K562 (cell line): Measurements from ENCODE around the gene MAN1A1. TPM values are rescaled to one million over a fixed set of nuclear protein-coding genes. Genes with fewer than 3 reads are reported as not detected.

Experiments used
- ATAC-seq: fragments of 200-7000 bp; cut with Tn5 transposase; 3 replicates; pipeline ENCODE4 v1.9.1; 2020; ENCODE audit warnings: moderate library complexity
- BruUV-seq: library from RNA; stranded (reverse); fragments of 400-500 nt; replicated peaks from 2 replicates; lab custom pipeline; 2021; lab: Mats Ljungman, UMichigan
- CTCF ChIA-PET: fragments of 300-600 bp; formaldehyde crosslinking; extraction: SDS; loops from one replicate; lab custom pipeline; 2021; ENCODE audit warnings: low intra/inter-chr PET ratio; lab: Yijun Ruan, JAX
- POLR2A ChIA-PET: fragments of 300-600, 350-650 bp; sonication (Branson Sonifier 250); formaldehyde crosslinking; extraction: SDS; loops from one replicate; lab custom pipeline; 2021; ENCODE audit warnings: antibody characterized with exemption, inconsistent platforms; lab: Yijun Ruan, JAX
- DNase-seq, 4 experiments: peaks; one replicate each; pipeline versions ENCODE4 v3.0.0 to v3.0.0-alpha.2; 2011 to 2018; ENCODE audit warnings: low spot score in 3 of 4, mixed read lengths in 3 of 4; ENCODE audit errors: extremely low read depth in 1 of 4
- FAIRE-seq: peaks from 2 replicates; lab custom pipeline; 2011; peaks lifted over from hg19 to GRCh38; lab: Jason Lieb, UNC
- H2AFZ ChIP-seq: 2 replicates; pipeline ENCODE4 v1.6.0; 2011; ENCODE audit warnings: low read depth, low read length, control low read depth, inconsistent platforms
- H3K27ac ChIP-seq: fragments of 200-600 bp; 3 replicates; pipeline ENCODE4 v1.8.0; 2011; ENCODE audit warnings: low read depth, mild to moderate bottlenecking, control low read depth, inconsistent platforms, low read length, moderate library complexity, mixed read lengths; ENCODE audit errors: extremely low read depth
- H3K27me3 ChIP-seq, 2 experiments: fragments of 300-600 bp in 1 of 2; 2 replicates in 1 of 2; 3 replicates in 1 of 2; pipeline versions ENCODE4 v1.6.0 to v1.8.0; 2011; ENCODE audit warnings: inconsistent platforms in 2 of 2, low read length in 2 of 2, mild to moderate bottlenecking in 1 of 2, mixed read lengths in 1 of 2, moderate library complexity in 1 of 2; ENCODE audit not compliant: control insufficient read depth in 2 of 2, insufficient read depth in 2 of 2
- H3K36me3 ChIP-seq: fragments of 300-600 bp; 3 replicates; pipeline ENCODE4 v1.8.0; 2011; ENCODE audit warnings: mild to moderate bottlenecking, low read length, inconsistent platforms; ENCODE audit not compliant: control insufficient read depth, insufficient read depth
- H3K4me1 ChIP-seq, 2 experiments: fragments of 200-600 bp in 1 of 2; replicated peaks in 1 of 2; 2 replicates in 1 of 2; 3 replicates in 1 of 2; pipeline versions ENCODE4 v1.5.1 to v1.8.0; 2011; ENCODE audit warnings: inconsistent platforms in 2 of 2, low read length in 2 of 2, mild to moderate bottlenecking in 1 of 2, mixed read lengths in 1 of 2, moderate library complexity in 1 of 2; ENCODE audit not compliant: control insufficient read depth in 2 of 2, insufficient read depth in 2 of 2
- H3K4me2 ChIP-seq: 2 replicates; pipeline ENCODE4 v1.6.1; 2011; ENCODE audit warnings: low read length, control low read depth, inconsistent platforms, mixed read lengths; ENCODE audit not compliant: insufficient read depth
- H3K4me3 ChIP-seq: fragments of 200-600 bp; sonication (generic), shearing (Covaris generic); 2 replicates; pipeline ENCODE4 v1.5.1; 2016; ENCODE audit warnings: control low read depth, inconsistent platforms
- H3K79me2 ChIP-seq: fragments of 200-600 bp; 3 replicates; pipeline ENCODE4 v1.8.0; 2011; ENCODE audit warnings: low read length, inconsistent platforms; ENCODE audit not compliant: control insufficient read depth, insufficient read depth
- H3K9ac ChIP-seq, 2 experiments: 2 replicates each; pipeline versions ENCODE4 v1.6.0 to v1.6.1; 2011; ENCODE audit warnings: low read depth in 2 of 2, low read length in 2 of 2, control low read depth in 1 of 2, inconsistent platforms in 1 of 2, mild to moderate bottlenecking in 1 of 2, mixed read lengths in 1 of 2; ENCODE audit not compliant: insufficient read depth in 1 of 2
- H3K9me1 ChIP-seq: one replicate; pipeline ENCODE4 v1.6.0; 2011; ENCODE audit warnings: inconsistent platforms, mild to moderate bottlenecking, low read length, moderate library complexity; ENCODE audit not compliant: control insufficient read depth, insufficient read depth
- H3K9me3 ChIP-seq: replicated peaks from 2 replicates; pipeline ENCODE4 v1.5.1; 2011; ENCODE audit warnings: low read depth, low read length, inconsistent platforms; ENCODE audit not compliant: control insufficient read depth, insufficient read depth
- H4K20me1 ChIP-seq: replicated peaks from 2 replicates; pipeline ENCODE4 v1.6.1; 2011; ENCODE audit warnings: low read length, inconsistent platforms, mixed read lengths; ENCODE audit not compliant: control insufficient read depth, insufficient read depth
- MYBL2 ChIP-seq, 2 experiments: fragments of 450-650 bp in 1 of 2; sonication (generic) in 1 of 2; formaldehyde crosslinking in 1 of 2; IDR thresholded peaks; 2 replicates each; pipeline versions ENCODE4 v1.6.1 to v1.8.1; 2017 to 2022; ENCODE audit warnings: borderline replicate concordance in 1 of 2, inconsistent platforms in 1 of 2, low read depth in 1 of 2, mild to moderate bottlenecking in 1 of 2, missing genetic modification reagents in 1 of 2, moderate library complexity in 1 of 2
- NCOA2 ChIP-seq, 2 experiments: fragments of 450-650 bp; IDR thresholded peaks; 2 replicates each; pipeline ENCODE4 v1.6.1; 2018; ENCODE audit warnings: mild to moderate bottlenecking in 2 of 2, moderate library complexity in 1 of 2; ENCODE audit not compliant: partially characterized antibody in 2 of 2
- SLC30A9 ChIP-seq: fragments of 250-450 bp; sonication (Bioruptor Pico); IDR thresholded peaks from 2 replicates; pipeline ENCODE4 v1.8.0; 2022; ENCODE audit warnings: mild to moderate bottlenecking, moderate library complexity
- TAF7 ChIP-seq: fragments of 450-650 bp; IDR thresholded peaks from 2 replicates; pipeline ENCODE4 v1.6.1; 2016; ENCODE audit warnings: missing genetic modification characterization, missing compliant biosample characterization
- ZBTB17 ChIP-seq: fragments of 450-650 bp; formaldehyde crosslinking; IDR thresholded peaks from 2 replicates; pipeline ENCODE4 v1.4.0; 2020; ENCODE audit warnings: mild to moderate bottlenecking
- whole genome bisulfite sequencing: fragments of 100-300 bp; shearing (Covaris generic); methylation state at CpG from one replicate; pipeline ENCODE4 v1.1.6; 2016; ENCODE audit warnings: low coverage, mixed read lengths; ENCODE audit not compliant: insufficient coverage; ENCODE audit errors: missing lambda C conversion rate; 5-methylcytosine and 5-hydroxymethylcytosine counted together
- in situ Hi-C: fragments of 300-500 bp; cut with MboI; formaldehyde crosslinking; loops from 4 replicates; pipeline ENCODE4 v1.15.0; 2018; ENCODE audit warnings: inconsistent platforms, mixed read lengths
- intact Hi-C: fragments of 100-400 bp; cut with micrococcal nuclease; formaldehyde crosslinking; loops from 2 replicates; pipeline ENCODE4 v1.14.2; 2022
- polyA plus RNA-seq, 8 experiments: library from polyadenylated mRNA; depleted of rRNA in 4 of 8; stranded (reverse) in 5 of 8; unstranded in 3 of 8; fragments of >200 nt; fragmentation: Nextera tagmentation in 2 of 8; fragmentation: Illumina TruSeq in 1 of 8; extraction: Ambion mirVana in 2 of 8; extraction: Trizol in 1 of 8; gene quantifications; 2 replicates each; pipeline versions ENCODE4 v1.2.1 to v1.2.3, GENCODE V29; 2011 to 2014; ENCODE audit warnings: inconsistent platforms in 1 of 8, missing spikeins in 1 of 8
- total RNA-seq, 7 experiments: library from RNA; depleted of rRNA in 6 of 7; stranded (reverse); fragments of >200 nt in 6 of 7; fragmentation: Illumina TruSeq in 2 of 7; extraction: Trizol in 2 of 7; gene quantifications; 2 replicates each; pipeline versions ENCODE4 v1.2.1 to v1.2.3, GENCODE V29; 2011 to 2021; ENCODE audit warnings: low replicate concordance in 1 of 7
- TF ChIP-seq, protein P1 (sequence below): fragments of 450-650 bp; formaldehyde crosslinking; IDR thresholded peaks from 2 replicates; pipeline ENCODE4 v1.4.0; 2020; ENCODE audit warnings: mild to moderate bottlenecking, mixed read lengths

MAN1A1 gene
- total and polyA plus RNA-seq, 9 of the 15 experiments (the other 6 are each of a cell fraction or from before 2014, with no cell fraction given), result 24.5 to 78.4 (median 59.7) TPM

DNA sequence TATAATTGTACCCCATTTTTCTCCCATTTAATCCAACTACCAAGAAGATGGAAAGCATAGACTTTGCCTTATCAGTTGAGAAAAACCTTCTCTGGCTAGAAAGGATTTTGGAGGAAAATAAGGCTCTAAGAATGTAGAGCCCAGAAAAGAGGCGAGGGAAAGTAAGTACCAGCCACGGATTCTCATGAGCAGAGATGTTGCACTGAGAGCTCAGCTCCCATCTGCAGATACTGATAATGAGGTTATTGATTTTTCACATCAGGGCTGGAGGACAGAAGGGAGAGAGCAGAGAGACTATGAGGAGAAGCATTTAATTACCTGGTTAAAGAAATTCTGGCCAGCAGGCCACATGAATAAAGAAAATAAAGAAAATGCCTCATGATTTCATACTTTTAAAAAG is 166.7 kb downstream of the MAN1A1 start (continued):
- TF ChIP-seq, protein P1, sequence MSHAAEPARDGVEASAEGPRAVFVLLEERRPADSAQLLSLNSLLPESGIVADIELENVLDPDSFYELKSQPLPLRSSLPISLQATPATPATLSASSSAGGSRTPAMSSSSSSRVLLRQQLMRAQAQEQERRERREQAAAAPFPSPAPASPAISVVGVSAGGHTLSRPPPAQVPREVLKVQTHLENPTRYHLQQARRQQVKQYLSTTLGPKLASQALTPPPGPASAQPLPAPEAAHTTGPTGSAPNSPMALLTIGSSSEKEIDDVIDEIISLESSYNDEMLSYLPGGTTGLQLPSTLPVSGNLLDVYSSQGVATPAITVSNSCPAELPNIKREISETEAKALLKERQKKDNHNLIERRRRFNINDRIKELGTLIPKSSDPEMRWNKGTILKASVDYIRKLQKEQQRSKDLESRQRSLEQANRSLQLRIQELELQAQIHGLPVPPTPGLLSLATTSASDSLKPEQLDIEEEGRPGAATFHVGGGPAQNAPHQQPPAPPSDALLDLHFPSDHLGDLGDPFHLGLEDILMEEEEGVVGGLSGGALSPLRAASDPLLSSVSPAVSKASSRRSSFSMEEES, result no peak

DNA sequence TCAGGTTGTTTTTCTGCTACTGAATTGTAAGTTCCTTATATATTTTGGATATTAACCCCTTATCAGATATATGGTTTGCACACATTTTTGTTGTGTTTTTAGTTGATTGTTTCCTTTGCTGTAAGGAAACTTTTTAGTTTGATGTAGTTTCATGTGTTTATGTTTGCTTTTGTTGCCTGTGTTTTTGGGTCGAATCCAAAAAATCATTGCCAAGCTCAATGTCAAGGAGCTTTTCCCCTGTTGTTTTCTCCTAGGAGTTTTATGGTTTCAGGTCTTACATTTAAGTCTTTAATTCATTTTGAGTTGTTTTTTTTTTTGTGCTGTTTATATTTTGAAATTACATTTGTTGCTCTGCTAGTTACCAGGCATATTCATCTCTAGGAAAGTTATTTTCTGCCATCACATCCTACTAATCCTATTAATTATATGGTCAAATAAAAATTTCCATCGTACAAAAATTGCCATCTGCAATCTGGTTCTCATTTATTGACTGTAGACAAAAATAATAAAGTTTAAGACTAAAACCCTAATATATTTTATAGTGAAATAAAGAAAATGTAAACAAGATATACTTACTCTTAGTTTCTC is 167.3 kb downstream of the MAN1A1 start:
- Histone ChIP-seq H3K9me1 (no peaks in the 10 kb centered on the region), H3K9ac (no peak overlapping the region), H3K27me3 (no peaks in the 10 kb centered on the region), H3K4me3 (no peak overlapping the region), H3K79me2 (no peaks in the 10 kb centered on the region; the same call in 2 of the 3 replicates), H3K27ac (no peak overlapping the region), H2AFZ (no peak overlapping the region), H3K4me1 (no peaks in the 10 kb centered on the region), H3K9me3 (no peaks in the 10 kb centered on the region), H3K36me3 (peaks cover 98% of the 10 kb centered on the region), H3K4me2 (no peak overlapping the region), H4K20me1 (no peaks in the 10 kb centered on the region)
- TF ChIP-seq TAF7 (tag) (no peak), ZBTB17 (CRISPR knock-in tag) (no peak), MYBL2 (IDR thresholded peaks at IDR 0.05; ENCODE audit: low read depth) (no peak), MYBL2 (CRISPR knock-in tag; IDR thresholded peaks at IDR 0.05; ENCODE audit: borderline replicate concordance) (no peak), SLC30A9 (CRISPR knock-in tag) (no peak), NCOA2 (IDR thresholded peaks at IDR 0.05; ENCODE audit: partially characterized antibody in 2 of 2) (no peak)
- FAIRE-seq, result no peak
- DNase-seq, result no peak
- no peak for ATAC-seq
- POLR2A ChIA-PET, result interaction anchor here (1.1 to 1.4 kb wide), 2 partner anchors 9 to 10 kb away, joined by 4 to 5 read pairs; no protein-coding TSS in a partner anchor
- BruUV-seq, result no TSS peak
- in situ Hi-C loops, result no loop called here
- 93% methylated on average over 2 of the region's 2 CpGs for WGBS
- CTCF ChIA-PET, result no interaction called here
- intact Hi-C loops, result no loop called here
